NCI-H128 (cell line): Measurements from ENCODE around the gene SPATA45.
A peak's percentile ranks its signal among the peaks of the same experiment; 100 is the strongest.
"Not testable (repeated sequence)": the region's sequence is repeated elsewhere in the genome, so short reads cannot be mapped to it uniquely, and the experiment has no call there.

Source experiments
- DNase-seq: peaks from one replicate; lab custom pipeline; 2025; ENCODE audit not compliant: unreplicated experiment; lab: John Stamatoyannopoulos, UW

The SPATA45 gene

DNA sequence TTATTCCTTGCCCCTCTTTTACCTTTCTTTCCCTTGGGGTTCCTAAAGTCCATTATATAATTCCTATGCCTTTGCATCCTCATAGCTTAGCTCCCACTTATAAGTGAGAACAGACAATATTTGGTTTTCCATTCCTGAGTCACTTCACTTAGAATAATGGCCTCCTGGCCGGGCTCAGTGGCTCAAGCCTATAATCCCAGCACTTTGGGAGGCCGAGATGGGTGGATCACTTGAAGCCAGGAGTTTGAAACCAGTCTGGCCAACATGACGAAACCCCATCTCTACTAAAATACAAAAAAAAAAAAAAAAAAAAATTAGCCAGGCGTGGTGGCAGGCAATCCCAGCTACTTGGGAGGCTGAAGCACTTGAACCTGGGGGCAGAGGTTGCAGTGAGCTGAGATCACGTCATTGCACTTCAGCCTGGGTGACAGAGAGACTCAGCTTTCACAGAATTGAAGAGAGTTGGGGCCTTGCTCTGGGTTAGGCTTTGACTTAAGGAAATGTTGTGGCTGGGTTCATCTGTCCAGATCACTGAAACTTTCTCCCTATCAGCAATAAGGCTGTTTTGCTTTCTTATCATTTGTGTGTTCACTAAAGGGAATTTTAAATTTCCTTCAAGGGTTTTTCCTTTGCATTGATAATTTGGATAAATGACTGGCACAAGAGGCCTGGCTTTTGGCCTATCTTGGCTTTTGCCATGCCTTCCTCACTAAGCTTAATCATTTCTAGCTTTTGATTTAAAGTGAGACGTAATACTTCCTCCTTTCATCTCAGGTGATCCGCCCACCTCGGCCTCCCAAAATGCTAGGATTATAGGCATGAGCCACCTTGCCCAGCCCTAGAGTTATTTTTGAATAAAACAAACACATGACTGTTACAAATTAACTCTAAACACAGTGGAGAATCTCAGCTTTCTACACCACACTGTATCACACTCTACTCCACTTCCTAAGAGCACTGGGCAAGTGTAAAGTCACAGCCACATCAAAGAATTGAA lies 13.9 kb downstream of the SPATA45 start:
- not testable (repeated sequence) for DNase-seq

DNA sequence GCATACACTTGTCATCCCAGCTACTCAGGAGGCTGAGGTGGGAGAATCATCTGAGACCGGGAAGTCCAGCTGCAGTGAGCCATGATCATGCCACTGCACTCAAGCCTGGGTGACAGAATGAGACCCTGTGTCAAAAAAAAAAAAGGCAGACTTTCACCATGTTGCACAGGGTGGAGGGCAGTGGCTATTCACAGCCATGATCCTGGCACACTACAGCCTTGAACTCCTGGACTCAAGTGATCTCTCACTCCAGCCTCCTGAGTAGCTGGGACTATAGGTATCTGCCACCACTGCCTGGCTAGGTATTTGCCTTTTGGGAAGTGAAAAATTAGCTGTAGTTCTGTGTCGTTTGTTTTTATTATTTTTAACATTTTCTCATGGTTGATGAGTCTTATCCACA lies 19.1 kb downstream of the SPATA45 start:
- DNase-seq, result no peak

DNA sequence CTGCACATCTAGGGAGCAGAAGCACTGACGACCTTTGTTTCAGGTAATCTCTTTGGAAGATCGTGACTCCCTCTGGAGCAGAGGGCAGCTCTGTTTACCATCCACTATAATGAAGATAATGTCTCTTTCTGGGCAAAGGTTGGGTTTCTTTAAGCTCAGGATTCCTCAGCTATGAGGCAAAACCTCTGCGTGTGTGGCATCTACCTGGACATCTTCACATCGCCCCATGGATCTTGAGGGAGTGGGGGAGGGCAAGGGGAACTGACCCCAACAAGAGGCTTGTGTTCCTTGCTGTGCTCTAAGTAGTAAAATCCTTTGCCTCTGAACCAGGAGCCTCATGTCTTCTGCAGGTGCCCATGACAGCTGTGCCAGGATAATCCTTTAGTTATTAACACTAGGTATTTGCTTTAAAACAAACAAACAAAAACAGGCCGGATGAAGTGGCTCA lies 19.6 kb downstream of the SPATA45 start:
- no peak for DNase-seq

DNA sequence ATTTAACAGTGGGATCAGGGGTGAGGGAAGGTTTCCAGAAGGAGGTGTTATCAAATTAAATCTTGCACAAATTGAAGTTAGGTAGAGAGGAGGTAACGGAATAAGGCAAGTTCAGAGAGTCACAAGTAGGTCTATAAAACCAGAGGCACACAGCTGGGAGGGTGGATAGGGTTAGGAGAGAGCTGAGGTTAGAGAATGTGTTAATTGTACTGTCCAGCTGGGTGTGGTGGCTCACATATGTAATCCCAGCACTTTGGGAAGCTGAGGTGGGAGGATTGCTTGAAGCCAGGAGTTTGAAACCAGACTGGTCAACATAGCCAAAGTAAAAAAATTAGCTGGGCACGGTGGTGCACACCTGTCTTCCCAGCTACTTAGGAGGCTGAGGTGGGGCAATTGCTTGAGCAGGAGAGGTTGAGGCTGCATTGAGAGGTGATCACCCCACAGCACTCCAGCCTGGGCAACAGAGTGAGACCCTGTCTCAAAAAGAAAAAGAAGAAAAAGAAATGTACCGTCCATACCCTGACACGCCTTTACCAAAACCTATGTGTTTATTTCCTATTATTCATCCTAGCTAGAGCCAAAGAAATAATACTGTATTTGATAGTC lies 20.2 kb downstream of the SPATA45 start:
- DNase-seq, result no peak

DNA sequence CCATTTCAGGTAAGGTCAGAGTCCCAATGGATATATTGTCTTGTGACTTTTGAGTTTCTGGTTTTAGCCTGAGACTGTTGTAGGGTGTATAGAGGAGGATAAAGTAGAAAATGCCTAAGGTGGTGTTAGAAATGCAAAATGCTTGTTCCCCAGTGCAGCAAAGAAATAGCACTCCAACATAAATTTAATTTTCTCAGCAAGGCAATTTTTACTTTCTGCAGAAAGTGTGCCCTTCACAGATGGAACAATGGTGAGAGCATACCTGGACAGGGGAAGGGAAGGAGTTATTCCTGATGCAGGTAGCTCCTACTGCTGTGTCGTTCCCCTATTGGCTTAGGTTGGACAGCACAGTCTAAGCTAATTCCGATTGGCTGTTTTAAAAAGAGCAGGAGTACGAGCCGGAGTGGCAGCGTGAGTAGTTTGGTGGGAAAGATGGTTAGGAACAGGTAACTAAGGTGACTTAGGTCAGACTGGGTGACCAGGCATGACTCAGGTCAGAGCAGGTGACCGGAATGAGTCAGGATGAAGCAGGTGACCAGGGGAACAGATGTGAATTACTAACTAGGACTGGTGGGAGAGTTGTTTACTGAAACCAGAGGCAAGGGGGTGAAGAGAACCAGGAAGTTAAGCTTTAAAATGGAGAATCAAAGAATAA lies 21.5 kb downstream of the SPATA45 start:
- DNase-seq, result no peak

DNA sequence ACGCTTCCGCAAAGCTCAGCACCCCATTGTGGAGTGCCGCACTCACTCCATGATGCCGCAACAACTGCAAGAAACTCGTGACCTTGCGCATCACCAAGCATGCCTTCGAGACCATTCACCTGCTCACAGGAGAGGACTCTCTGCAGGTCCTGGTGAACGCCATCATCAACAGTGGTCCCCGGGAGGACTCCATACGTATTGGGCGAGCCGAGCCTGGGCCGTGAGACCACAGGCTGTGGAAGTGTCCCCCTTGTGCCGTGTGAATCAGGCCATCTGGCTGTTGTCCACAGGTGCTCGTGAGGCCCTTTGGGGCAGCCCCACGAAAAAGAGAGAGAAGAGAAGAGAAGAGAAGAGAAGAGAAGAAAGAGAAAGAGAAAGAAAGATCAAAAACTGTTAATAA lies 23.2 kb downstream of the SPATA45 start:
- no peak for DNase-seq

DNA sequence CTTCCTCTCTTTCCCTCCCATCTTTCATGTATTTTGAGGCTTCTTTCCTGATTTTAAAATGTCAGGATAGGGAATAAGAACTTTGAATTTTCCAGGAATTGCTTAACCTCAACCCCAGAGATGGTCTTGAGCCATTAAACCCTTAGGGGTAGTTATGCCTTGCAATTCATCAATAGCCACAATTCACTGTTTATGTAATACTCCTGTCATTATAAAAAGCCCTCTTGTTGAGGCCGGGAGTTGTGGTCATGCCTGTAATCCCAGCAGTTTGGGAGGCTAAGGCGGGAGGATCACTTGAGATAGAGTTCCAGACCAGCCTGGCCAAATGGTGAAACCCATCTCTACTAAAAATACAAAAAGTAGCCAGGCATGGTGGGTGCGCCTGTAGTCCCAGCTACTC lies 24.5 kb downstream of the SPATA45 start:
- no peak for DNase-seq

DNA sequence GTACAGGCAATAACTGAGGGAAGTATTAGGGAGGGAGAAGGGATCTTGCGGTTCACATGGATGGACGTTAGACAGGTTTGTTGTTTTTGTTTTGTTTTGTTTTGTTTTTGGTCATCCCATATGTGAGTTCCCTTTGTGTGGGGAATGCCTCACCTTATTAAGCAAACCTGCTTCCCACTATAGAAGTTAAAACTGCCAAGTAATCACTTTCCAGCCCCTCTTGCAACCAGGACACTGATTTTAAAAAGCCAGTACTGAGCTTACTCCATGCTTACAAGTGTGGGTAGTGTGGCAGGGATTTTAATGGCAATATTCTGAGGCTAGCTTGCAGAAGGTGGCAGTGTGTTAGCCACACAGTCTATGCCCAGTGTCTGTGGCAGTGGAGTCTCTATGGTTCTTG lies 26.5 kb downstream of the SPATA45 start:
- DNase-seq, result no peak

DNA sequence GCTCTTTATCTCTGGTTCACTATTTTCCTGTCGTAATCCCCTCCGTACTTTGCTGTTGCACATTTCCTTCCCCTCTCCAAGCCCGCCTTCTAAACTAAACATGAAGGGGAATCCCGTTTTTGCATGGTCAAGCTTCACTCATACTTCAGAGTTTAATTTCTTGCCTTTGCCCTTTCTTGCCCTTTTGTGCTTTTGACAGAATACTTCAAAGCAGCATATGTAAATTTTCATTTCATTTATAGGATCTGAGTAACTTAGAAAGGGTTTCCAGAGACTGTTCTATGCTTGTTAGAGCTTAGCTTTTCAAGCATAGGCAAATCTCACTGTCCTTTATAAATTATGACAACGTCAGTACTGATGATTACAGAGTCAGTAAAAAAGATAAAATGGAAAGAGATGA lies 27.7 kb downstream of the SPATA45 start:
- no peak for DNase-seq

DNA sequence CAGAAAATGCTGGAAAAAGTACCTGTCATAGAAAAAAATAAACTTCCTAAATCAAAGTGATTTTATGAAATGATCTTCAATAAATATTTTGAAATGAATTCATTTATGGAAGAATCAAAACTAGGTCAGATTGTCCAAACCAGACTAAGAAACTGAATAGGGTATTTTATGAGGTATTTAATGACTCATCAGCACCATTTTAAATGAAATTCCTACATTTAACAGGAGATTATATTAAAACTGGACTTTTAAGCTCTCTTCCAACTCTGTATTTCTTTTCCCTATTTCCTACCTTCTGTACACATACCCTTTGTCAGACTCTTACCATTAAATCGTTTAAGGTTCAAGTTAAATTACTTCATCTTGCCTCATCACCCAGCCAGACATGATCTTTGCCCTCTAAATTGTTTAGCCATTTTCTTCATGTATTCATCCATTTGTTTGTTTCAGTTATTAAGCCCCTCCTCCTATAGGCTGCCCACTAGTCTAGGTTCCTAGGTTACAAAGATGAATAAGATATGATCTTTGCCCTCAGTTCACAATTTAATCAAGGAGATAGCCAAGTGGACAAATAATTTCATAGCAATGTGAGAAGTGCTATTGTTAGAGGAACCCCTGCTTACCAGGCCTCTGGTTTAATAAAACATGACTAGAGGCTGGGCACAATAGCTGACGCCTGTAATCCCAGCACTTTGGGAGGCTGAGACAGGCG lies 30.7 kb downstream of the SPATA45 start:
- DNase-seq, result no peak

DNA sequence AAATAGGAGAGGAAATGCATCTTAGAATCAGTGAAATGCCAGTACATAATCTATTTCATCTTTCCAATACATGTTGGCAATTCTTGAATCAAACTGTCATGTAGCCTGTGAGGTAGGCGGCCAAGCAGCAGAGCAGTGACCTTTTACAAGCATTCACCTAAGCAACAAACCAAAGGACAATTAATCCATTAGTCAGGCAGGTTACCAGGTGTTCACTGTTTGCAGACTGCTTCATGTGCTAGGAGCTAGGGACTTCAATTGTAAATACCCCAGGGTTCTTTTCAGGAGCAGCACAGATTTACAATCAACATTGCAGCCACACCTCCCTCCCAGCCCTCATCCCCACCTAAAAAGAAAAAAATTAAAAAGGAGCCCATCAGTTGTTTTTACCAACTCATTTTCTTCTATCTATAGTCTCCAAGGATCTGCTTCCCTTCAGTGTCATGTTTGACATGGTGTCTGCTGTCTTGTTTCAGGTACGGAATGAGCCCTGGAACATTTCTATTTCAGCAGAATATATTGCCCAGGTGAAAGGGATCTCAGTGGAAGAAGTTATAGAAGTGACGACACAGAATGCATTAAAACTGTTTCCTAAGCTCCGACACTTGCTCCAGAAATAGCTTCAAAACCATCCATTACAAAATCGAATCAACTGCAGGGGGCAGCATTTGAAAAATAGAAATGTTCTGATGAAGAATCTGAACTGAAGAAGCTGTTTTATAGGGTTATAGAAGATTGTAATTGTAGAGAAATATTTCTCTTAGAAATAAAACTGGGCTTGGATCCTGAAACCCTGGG lies 32.7 kb downstream of the SPATA45 start:
- DNase-seq, result no peak

DNA sequence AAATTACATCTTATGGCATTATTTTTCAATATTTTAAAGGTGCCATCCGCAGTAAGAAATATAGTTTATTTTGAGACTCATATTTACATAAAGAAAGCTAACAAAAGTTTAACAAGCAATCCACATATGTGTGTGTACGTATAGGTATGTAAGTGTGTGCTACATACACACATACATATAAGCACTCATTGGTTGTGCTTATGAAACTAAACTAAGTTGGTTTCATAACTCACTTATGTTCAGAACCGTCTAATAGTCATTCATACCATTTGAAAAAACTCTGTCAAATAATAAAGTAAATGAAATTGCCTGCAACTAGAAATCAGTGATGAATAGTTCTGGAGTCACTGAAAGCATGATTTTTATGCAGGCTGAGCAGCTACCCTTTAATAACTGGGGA lies 41.7 kb downstream of the SPATA45 start:
- DNase-seq, result no peak

DNA sequence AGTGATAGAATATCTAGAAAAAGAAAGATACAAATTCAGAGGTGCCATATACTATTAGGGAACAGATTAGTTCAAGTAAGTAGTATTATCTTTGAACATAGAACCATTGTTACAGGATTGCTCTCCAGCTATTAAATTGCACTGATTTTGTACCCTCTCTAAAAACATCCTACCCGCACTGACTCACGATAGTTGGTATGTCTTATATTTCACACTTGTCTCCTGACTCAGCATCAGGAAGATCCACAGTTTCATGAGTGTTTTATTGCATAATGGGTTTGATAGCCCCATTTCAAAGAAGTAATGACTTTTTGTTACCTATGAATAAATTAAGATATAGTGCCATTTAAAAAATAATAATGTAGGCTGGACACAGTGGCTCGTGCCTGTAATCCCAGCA lies 49.8 kb downstream of the SPATA45 start:
- no peak for DNase-seq

DNA sequence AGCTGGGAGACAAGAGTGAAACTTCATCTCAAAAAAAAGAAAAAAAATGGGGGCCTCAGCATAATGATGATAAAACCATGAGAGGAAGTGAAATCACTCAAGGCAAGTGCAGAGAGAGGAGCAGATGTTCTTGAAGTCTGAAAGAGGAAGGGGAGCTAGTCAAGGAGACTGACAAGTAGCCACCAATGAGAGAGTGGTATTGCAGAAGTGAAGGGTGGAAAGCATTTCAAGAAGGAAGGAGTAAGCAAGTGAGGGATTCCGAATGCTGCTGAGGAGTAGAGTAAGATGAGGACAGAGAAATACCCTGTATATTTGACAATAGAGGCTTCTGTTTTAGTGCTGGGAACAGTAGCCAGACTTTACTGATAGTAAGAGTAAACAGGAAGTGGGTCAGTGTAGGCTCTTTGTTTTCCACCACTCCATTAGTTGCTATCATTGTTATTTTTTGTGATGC lies 52.9 kb downstream of the SPATA45 start:
- DNase-seq, result no peak

DNA sequence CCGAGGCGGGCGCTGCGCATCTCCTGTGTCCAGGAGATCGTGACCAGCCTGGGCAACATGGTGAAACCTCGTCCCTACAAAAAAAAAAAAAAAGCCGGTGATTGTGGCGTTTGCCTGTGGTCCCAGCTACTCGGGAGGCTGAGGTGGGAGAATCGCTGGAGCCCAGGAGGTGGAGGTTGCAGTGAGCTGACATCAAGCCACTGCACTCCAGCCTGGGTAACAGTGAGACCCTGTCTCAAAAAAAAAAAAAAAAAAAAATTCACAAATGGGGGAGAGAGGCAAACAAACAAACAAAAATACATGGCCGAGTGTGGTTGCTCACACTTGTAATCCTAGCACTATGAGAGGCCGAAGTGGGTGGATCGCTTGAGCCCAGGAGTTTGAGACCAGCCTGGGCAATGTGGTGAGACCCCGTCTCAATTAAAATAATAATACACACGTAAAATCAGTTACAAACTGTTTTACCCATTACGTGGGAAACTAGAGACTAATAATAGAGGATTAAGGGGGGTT lies 55.0 kb downstream of the SPATA45 start:
- DNase-seq, result no peak

DNA sequence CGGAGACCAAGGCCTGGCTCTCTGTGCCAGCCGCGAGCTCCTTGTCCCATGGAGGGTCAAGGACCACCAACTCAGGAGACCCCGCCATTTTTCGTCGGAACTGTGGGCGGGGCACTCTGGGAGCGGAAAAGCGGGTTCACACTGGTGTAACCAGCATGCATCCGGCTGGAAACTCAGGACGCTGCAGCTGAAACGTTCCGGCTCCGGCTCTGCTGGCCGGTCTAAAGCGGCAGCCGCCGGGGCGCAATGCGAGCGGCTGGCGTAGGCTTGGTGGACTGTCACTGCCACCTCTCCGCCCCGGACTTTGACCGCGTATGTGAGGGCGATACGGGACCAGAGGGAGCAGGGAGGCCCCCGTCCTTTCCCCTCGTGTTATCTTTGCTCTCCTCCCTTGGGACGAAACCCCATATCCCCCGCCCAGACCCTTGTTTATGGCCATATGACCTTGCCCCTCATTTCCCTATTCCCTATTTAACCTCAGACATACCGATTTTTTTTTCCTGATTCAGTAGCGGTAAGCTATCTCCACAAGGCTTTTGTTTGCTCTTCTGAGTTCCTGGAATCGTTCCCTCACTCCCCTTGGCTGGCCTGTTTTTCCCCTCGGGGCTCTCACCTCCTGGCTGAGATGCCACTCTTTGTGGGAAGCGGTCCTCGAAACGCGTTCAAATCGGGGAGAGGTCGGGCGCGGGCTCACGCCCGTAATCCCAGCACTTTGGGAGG lies 55.6 kb downstream of the SPATA45 start, which contains the start of the genes NSL1 and TATDN3:
NSL1 (minus strand) TSS at position 102 of the 720 bp plus-strand sequence; CDS start at position 88, 14 bp downstream.
TATDN3 (plus strand) TSS at position 219 of the 720 bp plus-strand sequence; CDS start at position 247, 28 bp downstream.
- DNase-seq, result peak; percentile 98

DNA sequence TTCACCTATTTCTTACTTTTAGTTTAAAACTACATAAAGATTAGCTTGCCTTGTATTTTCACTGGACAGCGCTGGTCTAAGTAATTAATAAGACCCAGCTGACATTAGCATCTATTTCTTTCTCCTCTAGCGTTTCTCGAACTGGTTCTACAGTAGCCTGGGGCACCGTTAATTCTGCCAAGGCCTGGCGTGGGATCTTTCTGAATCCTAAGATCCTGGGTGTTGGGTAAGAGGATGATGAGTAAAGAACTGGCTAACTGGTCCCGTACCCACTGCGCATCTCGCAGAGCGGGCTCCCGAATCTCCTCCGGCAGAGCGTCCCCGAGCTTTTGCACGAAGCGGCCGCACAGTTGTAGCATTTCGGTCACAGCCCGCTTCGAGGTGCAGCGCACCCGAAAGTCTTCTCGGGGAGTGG lies 56.2 kb downstream of the SPATA45 start:
- DNase-seq, result peak; percentile 72

DNA sequence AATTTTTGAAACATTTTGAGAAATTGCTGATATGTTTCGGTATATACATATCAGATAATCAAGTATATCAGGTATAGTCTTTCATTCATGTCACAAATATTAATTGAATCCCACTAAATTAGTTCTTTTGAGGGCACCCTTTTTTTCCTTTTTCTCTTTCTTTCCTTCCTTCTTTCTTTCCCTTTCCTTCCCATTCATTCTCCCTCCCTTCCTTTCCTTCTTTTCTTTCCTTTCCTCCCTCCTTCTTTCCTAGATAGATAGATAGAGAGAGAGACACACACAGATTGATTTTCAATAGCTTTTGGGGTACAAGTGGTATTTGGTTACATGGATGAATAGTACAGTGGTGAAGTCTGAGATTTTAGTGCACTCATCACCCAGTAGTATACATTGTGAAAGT lies 61.6 kb downstream of the SPATA45 start:
- DNase-seq, result no peak

DNA sequence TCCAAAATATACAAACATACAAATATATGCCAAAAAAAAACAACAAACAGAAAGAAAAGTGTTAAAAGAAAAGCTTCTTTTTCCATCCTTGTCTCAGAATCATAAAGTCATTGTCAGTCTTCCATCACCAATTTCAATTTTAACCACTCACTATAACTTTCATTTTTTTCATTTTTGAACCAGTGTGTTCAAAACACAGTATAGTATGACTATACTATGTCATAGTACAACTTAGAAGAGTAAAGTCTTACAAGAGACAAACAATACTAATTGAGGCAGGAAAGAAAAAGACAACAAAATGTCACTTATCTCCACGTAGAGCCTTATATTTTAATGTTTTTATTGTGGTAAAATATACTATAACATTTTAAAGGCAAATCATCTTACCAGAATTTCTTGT lies 63.5 kb downstream of the SPATA45 start:
- DNase-seq, result no peak
